Measurements from ENCODE around the gene TLX3. TPM values are rescaled to one million over a fixed set of nuclear protein-coding genes. Genes with fewer than 3 reads are reported as not detected.

TLX3 gene
- total and polyA plus RNA-seq, 10 of the 15 experiments (the other 5 are each of a cell fraction or from before 2014, with no cell fraction given) = not detected

GRCh38 chr5:171299851-171300250 lies 9.2 kb upstream of the TLX3 start:
- DNase-seq (ENCODE audit: low read depth, low spot score) (no peak), ATAC-seq (no peak), FAIRE-seq (no peak)
- no peaks in the 10 kb centered on the region for H3K9me3 ChIP-seq (replicated peaks; ENCODE audit: control insufficient read depth, insufficient read depth, low read length)
- ChIA-PET CTCF (no interaction called here), SMC1A (ENCODE audit: uncharacterized antibody, unreplicated experiment) (no interaction called here), RAD21 (ENCODE audit: unreplicated experiment) (no interaction called here), POLR2A (no interaction called here)
- no peaks in the 10 kb centered on the region for H3K36me3 ChIP-seq (ENCODE audit: control insufficient read depth in 2 of 2, insufficient read depth in 2 of 2, low read length in 1 of 2)
- H3K9ac ChIP-seq (ENCODE audit: control insufficient read depth, insufficient read depth, low read length) = no peak overlapping the region
- no TSS peak for BruUV-seq (replicated peaks)
- H3K27me3 ChIP-seq (replicated peaks in 1 of 2; ENCODE audit: control insufficient read depth in 2 of 2, insufficient read depth in 2 of 2, low read length in 1 of 2) = peaks cover 7 to 9% of the 10 kb centered on the region in 2 experiments; a peak in 3 of 4 replicates
- H4K20me1 ChIP-seq (ENCODE audit: control insufficient read depth, insufficient read depth) = no peaks in the 10 kb centered on the region; the same call in 1 of the 2 replicates
- WGBS (ENCODE audit: insufficient coverage, insufficient replicate concordance, low lambda C conversion rate, missing lambda C conversion rate) = 14% methylated on average over 2 of the region's 2 CpGs
- no peaks in the 10 kb centered on the region for H3K4me1 ChIP-seq (ENCODE audit: control insufficient read depth, insufficient read depth, low read length)
- intact Hi-C loops (cut with micrococcal nuclease; ENCODE audit: unreplicated experiment) (no loop called here), in situ Hi-C loops (cut with MboI) (no loop called here)
- TF ChIP-seq, protein P1, sequence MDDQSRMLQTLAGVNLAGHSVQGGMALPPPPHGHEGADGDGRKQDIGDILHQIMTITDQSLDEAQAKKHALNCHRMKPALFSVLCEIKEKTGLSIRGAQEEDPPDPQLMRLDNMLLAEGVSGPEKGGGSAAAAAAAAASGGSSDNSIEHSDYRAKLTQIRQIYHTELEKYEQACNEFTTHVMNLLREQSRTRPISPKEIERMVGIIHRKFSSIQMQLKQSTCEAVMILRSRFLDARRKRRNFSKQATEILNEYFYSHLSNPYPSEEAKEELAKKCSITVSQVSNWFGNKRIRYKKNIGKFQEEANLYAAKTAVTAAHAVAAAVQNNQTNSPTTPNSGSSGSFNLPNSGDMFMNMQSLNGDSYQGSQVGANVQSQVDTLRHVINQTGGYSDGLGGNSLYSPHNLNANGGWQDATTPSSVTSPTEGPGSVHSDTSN (IDR thresholded peaks at IDR 0.05; ENCODE audit: insufficient replicate concordance, low read depth, low read length) = no peak
- TF ChIP-seq HCFC1 (IDR thresholded peaks at IDR 0.05; ENCODE audit: low read length) (no peak), SPI1 (IDR thresholded peaks at IDR 0.05; ENCODE audit: borderline replicate concordance, insufficient read depth, low read depth, low read length) (no peak), CBX5 (IDR thresholded peaks at IDR 0.05; ENCODE audit: low read depth) (no peak)
- no peaks in the 10 kb centered on the region for H3K79me2 ChIP-seq (ENCODE audit: control insufficient read depth, insufficient read depth, low read length)
- no peak overlapping the region for H3K4me3 ChIP-seq
- no peak overlapping the region for H3K4me2 ChIP-seq (ENCODE audit: control insufficient read depth, insufficient read depth)
- no peak overlapping the region for H3K27ac ChIP-seq (ENCODE audit: control insufficient read depth, insufficient read depth)
- H2AFZ ChIP-seq (ENCODE audit: control insufficient read depth, low read depth, low read length) = no peak overlapping the region

GRCh38 chr5:171300358-171300757 lies 8.7 kb upstream of the TLX3 start:
- Histone ChIP-seq H3K4me1 (ENCODE audit: control insufficient read depth, insufficient read depth, low read length) (no peaks in the 10 kb centered on the region), H3K9me3 (replicated peaks; ENCODE audit: control insufficient read depth, insufficient read depth, low read length) (no peaks in the 10 kb centered on the region), H3K79me2 (ENCODE audit: control insufficient read depth, insufficient read depth, low read length) (no peaks in the 10 kb centered on the region), H3K27me3 (replicated peaks in 1 of 2; ENCODE audit: control insufficient read depth in 2 of 2, insufficient read depth in 2 of 2, low read length in 1 of 2) (peaks cover 7 to 9% of the 10 kb centered on the region in 2 experiments; a peak in 3 of 4 replicates), H3K9ac (ENCODE audit: control insufficient read depth, insufficient read depth, low read length) (no peak overlapping the region), H4K20me1 (ENCODE audit: control insufficient read depth, insufficient read depth) (no peaks in the 10 kb centered on the region; the same call in 1 of the 2 replicates), H3K4me2 (ENCODE audit: control insufficient read depth, insufficient read depth) (no peak overlapping the region), H3K27ac (ENCODE audit: control insufficient read depth, insufficient read depth) (no peak overlapping the region), H3K4me3 (no peak overlapping the region), H2AFZ (ENCODE audit: control insufficient read depth, low read depth, low read length) (no peak overlapping the region), H3K36me3 (ENCODE audit: control insufficient read depth in 2 of 2, insufficient read depth in 2 of 2, low read length in 1 of 2) (no peaks in the 10 kb centered on the region)
- in situ Hi-C loops (cut with MboI) (no loop called here), intact Hi-C loops (cut with micrococcal nuclease; ENCODE audit: unreplicated experiment) (no loop called here)
- BruUV-seq (replicated peaks) = no TSS peak
- RAD21 ChIA-PET (ENCODE audit: unreplicated experiment) = no interaction called here
- CTCF ChIA-PET = no interaction called here
- DNase-seq (ENCODE audit: low read depth, low spot score) = no peak
- 54% methylated on average over 7 of the region's 7 CpGs for WGBS (ENCODE audit: insufficient coverage, insufficient replicate concordance, low lambda C conversion rate, missing lambda C conversion rate)
- no peak for ATAC-seq
- POLR2A ChIA-PET = no interaction called here
- SMC1A ChIA-PET (ENCODE audit: uncharacterized antibody, unreplicated experiment) = no interaction called here
- FAIRE-seq = no peak
- TF ChIP-seq EP300 (IDR thresholded peaks at IDR 0.05; ENCODE audit: borderline replicate concordance in 1 of 2, control insufficient read depth in 1 of 2, low read depth in 2 of 2, low read length in 2 of 2) = no peak
- no peak for TF ChIP-seq IRF5 (IDR thresholded peaks at IDR 0.05; ENCODE audit: borderline replicate concordance)
- no peak for TF ChIP-seq CBFB (IDR thresholded peaks at IDR 0.05; ENCODE audit: low read depth)
- TF ChIP-seq RAD21 (IDR thresholded peaks at IDR 0.05; ENCODE audit: insufficient read depth, low read depth, low read length) = no peak
- no peak for TF ChIP-seq ZZZ3 (IDR thresholded peaks at IDR 0.05; ENCODE audit: control insufficient read depth, insufficient read length, low read depth)
- no peak for TF ChIP-seq NBN (IDR thresholded peaks at IDR 0.05)
- no peak for TF ChIP-seq ATF7 (IDR thresholded peaks at IDR 0.05; ENCODE audit: low read depth)
- TF ChIP-seq ZNF207 (IDR thresholded peaks at IDR 0.05; ENCODE audit: borderline replicate concordance) = no peak
- no peak for TF ChIP-seq KAT2A (conservative IDR thresholded peaks at IDR 0.05; ENCODE audit: control insufficient read depth, low read depth, low read length)
- TF ChIP-seq HDAC2 (IDR thresholded peaks at IDR 0.05) = no peak
